ENCODE data around the gene SLCO2A1.

GRCh38 chr3:134035836-134036235 is 6.1 kb upstream of the SLCO2A1 start:
- TF ChIP-seq CTCF (IDR thresholded peaks at IDR 0.05; ENCODE audit: insufficient read depth, low read length, poor library complexity, severe bottlenecking) (no peak), EZH2phosphoT487 (conservative IDR thresholded peaks at IDR 0.05; ENCODE audit: low read length) (no peak)

Data from SU-DHL-6 (cell line).